Panc1 (cell line): Measurements from ENCODE around the gene ATG10. TPM values are rescaled to one million over a fixed set of nuclear protein-coding genes. Genes with fewer than 3 reads are reported as not detected.

ENCODE experiments used
- ATAC-seq: fragments of 200-7000 bp; cut with Tn5 transposase; 2 replicates; pipeline ENCODE4 v1.9.1; 2020; ENCODE audit warnings: mild to moderate bottlenecking, moderate library complexity
- BruUV-seq: library from RNA; stranded (reverse); fragments of 400-500 nt; replicated peaks from 2 replicates; lab custom pipeline; 2021; lab: Mats Ljungman, UMichigan
- CTCF ChIA-PET: fragments of 300-600 bp; sonication (Branson Sonifier 250); formaldehyde crosslinking; loops from one replicate; lab custom pipeline; 2022; ENCODE audit warnings: antibody characterized with exemption; lab: Charles Lee
- POLR2A ChIA-PET: fragments of 300-600 bp; sonication (Branson Sonifier 250); formaldehyde crosslinking; loops from one replicate; lab custom pipeline; 2022; ENCODE audit warnings: antibody characterized with exemption; lab: Charles Lee
- DNase-seq: peaks from one replicate; pipeline ENCODE4 v3.0.0-alpha.2; 2010; ENCODE audit warnings: low read depth, low spot score
- H3K27ac ChIP-seq: 2 replicates; pipeline ENCODE4 v1.5.1; 2011; ENCODE audit warnings: mild to moderate bottlenecking, low read length, inconsistent platforms
- H3K27me3 ChIP-seq: fragments of 200-500 bp; sonication (Bioruptor generic); 2 replicates; pipeline ENCODE4 v1.6.0; 2014; ENCODE audit warnings: low read length, inconsistent platforms; ENCODE audit not compliant: control insufficient read depth, insufficient read depth
- H3K36me3 ChIP-seq: fragments of 200-500 bp; sonication (Bioruptor generic); 2 replicates; pipeline ENCODE4 v1.5.1; 2014; ENCODE audit warnings: inconsistent platforms, mild to moderate bottlenecking, low read length, moderate library complexity; ENCODE audit not compliant: control insufficient read depth, insufficient read depth
- H3K4me1 ChIP-seq: 2 replicates; pipeline ENCODE4 v1.5.1; 2011; ENCODE audit warnings: inconsistent platforms, mild to moderate bottlenecking, low read length, moderate library complexity; ENCODE audit not compliant: control insufficient read depth, insufficient read depth
- H3K4me3 ChIP-seq, 2 experiments: 2 replicates each; pipeline ENCODE4 v1.5.1; 2011 to 2012; ENCODE audit warnings: low read depth in 2 of 2, low read length in 2 of 2, mild to moderate bottlenecking in 2 of 2, inconsistent platforms in 1 of 2, moderate library complexity in 1 of 2
- H3K9me3 ChIP-seq: fragments of 200-500 bp; sonication (Bioruptor generic); 2 replicates; pipeline ENCODE4 v1.5.1; 2014; ENCODE audit warnings: low read depth, mild to moderate bottlenecking, inconsistent platforms, low read length, moderate library complexity; ENCODE audit not compliant: control insufficient read depth, insufficient read depth
- POLR2AphosphoS5 ChIP-seq: IDR thresholded peaks from 2 replicates; pipeline ENCODE4 v1.6.1; 2012; ENCODE audit warnings: mild to moderate bottlenecking, low read depth, low read length, moderate library complexity
- SIN3A ChIP-seq: IDR thresholded peaks from 2 replicates; pipeline ENCODE4 v1.6.1; 2012; ENCODE audit warnings: low read depth, mild to moderate bottlenecking, low read length, moderate library complexity, borderline replicate concordance; ENCODE audit not compliant: insufficient read depth
- TCF7L2 ChIP-seq: IDR thresholded peaks from 2 replicates; pipeline ENCODE4 v1.6.1; 2011; ENCODE audit warnings: mild to moderate bottlenecking, low read depth, low read length, inconsistent platforms
- in situ Hi-C: cut with HindIII; loops from 2 replicates; pipeline ENCODE4 v1.10.0; 2016; ENCODE audit warnings: low sequenced_read_pairs, low pct_unique_long_range_greater_than_20kb
- intact Hi-C: fragments of 100-400 bp; cut with micrococcal nuclease; formaldehyde crosslinking; loops from one replicate; pipeline ENCODE4 v1.10.0; 2022; ENCODE audit not compliant: unreplicated experiment
- total RNA-seq: library from RNA; stranded (reverse); gene quantifications from one replicate; pipeline ENCODE4 v1.2.1, GENCODE V29; 2021; ENCODE audit not compliant: unreplicated experiment
- TF ChIP-seq, protein P1 (sequence below), 2 experiments: IDR thresholded peaks; 2 replicates each; pipeline ENCODE4 v1.6.1; 2011 to 2012; ENCODE audit warnings: low read depth in 2 of 2, control low read depth in 1 of 2, low read length in 1 of 2, mild to moderate bottlenecking in 1 of 2, moderate library complexity in 1 of 2; ENCODE audit not compliant: insufficient read depth in 1 of 2
- TF ChIP-seq, protein P2 (sequence below): fragments of 450-650 bp; IDR thresholded peaks from 2 replicates; pipeline ENCODE4 v1.5.1; 2017; ENCODE audit warnings: mild to moderate bottlenecking

ATG10 gene
- total RNA-seq, 1 experiment from 2014 or later = 14.0 TPM

- in situ Hi-C loops (no loop called here), intact Hi-C loops (no loop called here)
- H3K36me3 ChIP-seq = no peaks in the 10 kb centered on the region
- H3K27me3 ChIP-seq = no peaks in the 10 kb centered on the region
- H3K9me3 ChIP-seq = no peaks in the 10 kb centered on the region
- ChIA-PET CTCF (no interaction called here), POLR2A (no interaction called here)
- no peaks in the 10 kb centered on the region for H3K4me1 ChIP-seq
- BruUV-seq = no TSS peak
- TF ChIP-seq TCF7L2 (no peak), POLR2AphosphoS5 (no peak), SIN3A (no peak)
- TF ChIP-seq, protein P1, sequence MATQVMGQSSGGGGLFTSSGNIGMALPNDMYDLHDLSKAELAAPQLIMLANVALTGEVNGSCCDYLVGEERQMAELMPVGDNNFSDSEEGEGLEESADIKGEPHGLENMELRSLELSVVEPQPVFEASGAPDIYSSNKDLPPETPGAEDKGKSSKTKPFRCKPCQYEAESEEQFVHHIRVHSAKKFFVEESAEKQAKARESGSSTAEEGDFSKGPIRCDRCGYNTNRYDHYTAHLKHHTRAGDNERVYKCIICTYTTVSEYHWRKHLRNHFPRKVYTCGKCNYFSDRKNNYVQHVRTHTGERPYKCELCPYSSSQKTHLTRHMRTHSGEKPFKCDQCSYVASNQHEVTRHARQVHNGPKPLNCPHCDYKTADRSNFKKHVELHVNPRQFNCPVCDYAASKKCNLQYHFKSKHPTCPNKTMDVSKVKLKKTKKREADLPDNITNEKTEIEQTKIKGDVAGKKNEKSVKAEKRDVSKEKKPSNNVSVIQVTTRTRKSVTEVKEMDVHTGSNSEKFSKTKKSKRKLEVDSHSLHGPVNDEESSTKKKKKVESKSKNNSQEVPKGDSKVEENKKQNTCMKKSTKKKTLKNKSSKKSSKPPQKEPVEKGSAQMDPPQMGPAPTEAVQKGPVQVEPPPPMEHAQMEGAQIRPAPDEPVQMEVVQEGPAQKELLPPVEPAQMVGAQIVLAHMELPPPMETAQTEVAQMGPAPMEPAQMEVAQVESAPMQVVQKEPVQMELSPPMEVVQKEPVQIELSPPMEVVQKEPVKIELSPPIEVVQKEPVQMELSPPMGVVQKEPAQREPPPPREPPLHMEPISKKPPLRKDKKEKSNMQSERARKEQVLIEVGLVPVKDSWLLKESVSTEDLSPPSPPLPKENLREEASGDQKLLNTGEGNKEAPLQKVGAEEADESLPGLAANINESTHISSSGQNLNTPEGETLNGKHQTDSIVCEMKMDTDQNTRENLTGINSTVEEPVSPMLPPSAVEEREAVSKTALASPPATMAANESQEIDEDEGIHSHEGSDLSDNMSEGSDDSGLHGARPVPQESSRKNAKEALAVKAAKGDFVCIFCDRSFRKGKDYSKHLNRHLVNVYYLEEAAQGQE (IDR thresholded peaks at IDR 0.05; ENCODE audit: insufficient read depth in 1 of 2, low read depth in 2 of 2, low read length in 1 of 2) = no peak
- TF ChIP-seq, protein P2, sequence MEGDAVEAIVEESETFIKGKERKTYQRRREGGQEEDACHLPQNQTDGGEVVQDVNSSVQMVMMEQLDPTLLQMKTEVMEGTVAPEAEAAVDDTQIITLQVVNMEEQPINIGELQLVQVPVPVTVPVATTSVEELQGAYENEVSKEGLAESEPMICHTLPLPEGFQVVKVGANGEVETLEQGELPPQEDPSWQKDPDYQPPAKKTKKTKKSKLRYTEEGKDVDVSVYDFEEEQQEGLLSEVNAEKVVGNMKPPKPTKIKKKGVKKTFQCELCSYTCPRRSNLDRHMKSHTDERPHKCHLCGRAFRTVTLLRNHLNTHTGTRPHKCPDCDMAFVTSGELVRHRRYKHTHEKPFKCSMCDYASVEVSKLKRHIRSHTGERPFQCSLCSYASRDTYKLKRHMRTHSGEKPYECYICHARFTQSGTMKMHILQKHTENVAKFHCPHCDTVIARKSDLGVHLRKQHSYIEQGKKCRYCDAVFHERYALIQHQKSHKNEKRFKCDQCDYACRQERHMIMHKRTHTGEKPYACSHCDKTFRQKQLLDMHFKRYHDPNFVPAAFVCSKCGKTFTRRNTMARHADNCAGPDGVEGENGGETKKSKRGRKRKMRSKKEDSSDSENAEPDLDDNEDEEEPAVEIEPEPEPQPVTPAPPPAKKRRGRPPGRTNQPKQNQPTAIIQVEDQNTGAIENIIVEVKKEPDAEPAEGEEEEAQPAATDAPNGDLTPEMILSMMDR = no peak
- H3K27ac ChIP-seq = no peak overlapping the region
- no peak for ATAC-seq
- no peak overlapping the region for H3K4me3 ChIP-seq
- no peak for DNase-seq
Observed at GRCh38 chr5:82073179-82073578, 101.4 kb downstream of the ATG10 start.

DNA sequence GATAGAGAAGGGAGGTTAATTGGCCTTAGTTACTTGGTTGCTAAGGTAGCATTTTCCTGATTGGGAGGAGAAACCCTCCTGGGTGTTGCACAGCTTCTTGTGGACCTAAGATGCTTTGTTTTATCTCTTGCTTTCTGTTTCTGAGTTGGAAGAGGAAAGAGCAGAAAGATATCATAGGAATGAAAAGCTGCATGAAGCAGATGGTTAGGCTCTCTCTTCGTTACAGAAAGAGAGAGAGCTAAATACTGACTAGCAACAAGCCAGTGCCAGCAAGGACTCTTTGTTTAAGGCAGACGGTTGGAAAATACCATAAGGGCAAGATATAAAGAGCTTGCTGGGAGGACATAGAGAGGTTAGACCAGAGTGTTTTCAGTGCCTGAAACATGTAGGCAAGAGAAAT, 103.1 kb downstream of the ATG10 start:
- no peaks in the 10 kb centered on the region for H3K27me3 ChIP-seq
- no peaks in the 10 kb centered on the region for H3K36me3 ChIP-seq
- intact Hi-C loops = no loop called here
- H3K4me1 ChIP-seq = no peaks in the 10 kb centered on the region
- DNase-seq (no peak), ATAC-seq (no peak)
- TF ChIP-seq SIN3A (no peak), POLR2AphosphoS5 (no peak)
- CTCF ChIA-PET = no interaction called here
- no peaks in the 10 kb centered on the region for H3K9me3 ChIP-seq
- no peak overlapping the region for H3K27ac ChIP-seq
- BruUV-seq = no TSS peak
- H3K4me3 ChIP-seq = no peak overlapping the region
- POLR2A ChIA-PET = no interaction called here
- in situ Hi-C loops = no loop called here

DNA sequence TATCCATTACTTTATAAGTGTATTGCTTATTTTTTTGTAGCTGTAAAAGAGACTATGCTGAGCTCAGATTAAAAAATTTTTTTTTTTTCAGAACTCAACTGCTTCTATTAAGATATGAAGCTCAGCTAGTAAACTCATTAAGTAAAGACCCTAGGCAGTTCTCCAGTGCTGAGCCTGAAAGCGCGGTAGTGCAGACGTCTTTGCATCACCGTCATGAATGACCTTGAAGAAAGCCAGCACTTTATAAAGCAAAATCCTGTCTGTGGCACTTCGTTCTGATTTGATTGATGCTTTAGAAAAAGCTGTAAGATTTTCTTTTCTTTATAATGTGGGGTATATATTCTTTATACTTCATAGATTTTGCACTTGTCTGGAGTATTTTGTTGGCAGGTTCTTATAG, 105.7 kb downstream of the ATG10 start:
- ChIA-PET CTCF (no interaction called here), POLR2A (interaction anchor here (0.6 kb wide), 1 partner anchor 302 kb away, joined by 3 read pairs; no protein-coding TSS in a partner anchor)
- no peaks in the 10 kb centered on the region for H3K36me3 ChIP-seq
- H3K4me3 ChIP-seq = no peak overlapping the region
- DNase-seq (no peak), ATAC-seq (no peak)
- no peaks in the 10 kb centered on the region for H3K4me1 ChIP-seq
- no peaks in the 10 kb centered on the region for H3K9me3 ChIP-seq
- H3K27me3 ChIP-seq = no peaks in the 10 kb centered on the region
- in situ Hi-C loops = no loop called here
- no peak overlapping the region for H3K27ac ChIP-seq
- BruUV-seq = no TSS peak
- TF ChIP-seq SIN3A (no peak), TCF7L2 (no peak), POLR2AphosphoS5 (no peak)
- TF ChIP-seq, protein P2 = no peak
- intact Hi-C loops = no loop called here
